Measurements from ENCODE around the gene CELA1. TPM values are rescaled to one million over a fixed set of nuclear protein-coding genes. Genes with fewer than 3 reads are reported as not detected.

CELA1 gene
- polyA plus RNA-seq, 1 donor from 2014 or later: not detected

GRCh38 chr12:51323317-51323960 lies 23.0 kb downstream of the CELA1 start:
- H3K9me3 ChIP-seq (ENCODE audit: low read length): no peaks in the 10 kb centered on the region
- H3K9ac ChIP-seq (ENCODE audit: low read length): no peak overlapping the region
- H3K9me2 ChIP-seq (ENCODE audit: insufficient read depth, low read length): no peaks in the 10 kb centered on the region
- H3K27me3 ChIP-seq (ENCODE audit: insufficient read depth, low read depth, low read length): no peaks in the 10 kb centered on the region
- H2AFZ ChIP-seq (ENCODE audit: low read depth, low read length): no peak overlapping the region
- H3K4me3 ChIP-seq (ENCODE audit: low read length): no peak overlapping the region
- TF ChIP-seq RAD21 (conservative IDR thresholded peaks at IDR 0.05) (no peak), EP300 (conservative IDR thresholded peaks at IDR 0.05; ENCODE audit: poor library complexity, severe bottlenecking) (no peak), POLR2AphosphoS5 (IDR thresholded peaks at IDR 0.05) (no peak), EZH2 (IDR thresholded peaks at IDR 0.05; ENCODE audit: borderline replicate concordance, insufficient read depth, low read length, poor library complexity, severe bottlenecking) (no peak), MXI1 (conservative IDR thresholded peaks at IDR 0.05; ENCODE audit: poor library complexity, severe bottlenecking) (no peak), REST (IDR thresholded peaks at IDR 0.05; ENCODE audit: borderline replicate concordance) (no peak), CTCF (IDR thresholded peaks at IDR 0.05; ENCODE audit: poor library complexity, severe bottlenecking) (no peak), TAF1 (IDR thresholded peaks at IDR 0.05; ENCODE audit: low read depth) (no peak), SMC3 (conservative IDR thresholded peaks at IDR 0.05; ENCODE audit: poor library complexity) (no peak)
- H3K27ac ChIP-seq (ENCODE audit: low read length): no peak overlapping the region
- H3F3A ChIP-seq (ENCODE audit: insufficient read depth, low read length, poor library complexity, severe bottlenecking): no peaks in the 10 kb centered on the region
- H4K20me1 ChIP-seq (ENCODE audit: insufficient read depth): no peaks in the 10 kb centered on the region
- no peaks in the 10 kb centered on the region for H3K36me3 ChIP-seq (ENCODE audit: insufficient read depth, low read length)
- H3K79me2 ChIP-seq (replicated peaks; ENCODE audit: insufficient read depth, low read length): no peaks in the 10 kb centered on the region
- H3K4me2 ChIP-seq (ENCODE audit: low read length): no peak overlapping the region

DNA sequence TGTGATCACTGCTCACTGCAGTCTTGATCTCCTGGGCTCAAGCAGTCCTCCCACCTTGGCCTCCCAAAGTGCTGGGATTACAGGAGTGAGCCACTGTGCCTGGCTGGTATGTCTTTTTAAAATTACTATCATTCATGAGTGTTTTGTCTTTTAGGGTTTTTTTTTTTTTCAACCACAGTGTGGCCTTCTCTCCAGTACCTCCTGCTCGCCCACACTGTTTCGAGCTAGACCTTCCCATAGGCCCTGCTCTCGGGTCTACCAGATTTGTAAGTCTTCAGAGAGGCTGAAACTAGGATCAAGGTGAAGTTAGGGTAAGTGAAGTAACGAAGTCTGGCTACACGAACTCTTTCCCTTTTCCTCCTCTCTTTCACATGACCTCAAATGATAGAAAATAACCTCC lies 24.0 kb downstream of the CELA1 start:
- H3K27ac ChIP-seq (ENCODE audit: low read length): no peak overlapping the region
- TF ChIP-seq MXI1 (conservative IDR thresholded peaks at IDR 0.05; ENCODE audit: poor library complexity, severe bottlenecking) (no peak), EP300 (conservative IDR thresholded peaks at IDR 0.05; ENCODE audit: poor library complexity, severe bottlenecking) (no peak), CTCF (IDR thresholded peaks at IDR 0.05; ENCODE audit: poor library complexity, severe bottlenecking) (no peak), SMC3 (conservative IDR thresholded peaks at IDR 0.05; ENCODE audit: poor library complexity) (no peak), TAF1 (IDR thresholded peaks at IDR 0.05; ENCODE audit: low read depth) (no peak), REST (IDR thresholded peaks at IDR 0.05; ENCODE audit: borderline replicate concordance) (no peak), POLR2AphosphoS5 (IDR thresholded peaks at IDR 0.05) (no peak), RAD21 (conservative IDR thresholded peaks at IDR 0.05) (no peak), EZH2 (IDR thresholded peaks at IDR 0.05; ENCODE audit: borderline replicate concordance, insufficient read depth, low read length, poor library complexity, severe bottlenecking) (no peak)
- H3K9ac ChIP-seq (ENCODE audit: low read length): no peak overlapping the region
- H4K20me1 ChIP-seq (ENCODE audit: insufficient read depth): no peaks in the 10 kb centered on the region
- H2AFZ ChIP-seq (ENCODE audit: low read depth, low read length): no peak overlapping the region
- no peaks in the 10 kb centered on the region for H3K9me2 ChIP-seq (ENCODE audit: insufficient read depth, low read length)
- no peaks in the 10 kb centered on the region for H3K36me3 ChIP-seq (ENCODE audit: insufficient read depth, low read length)
- no peak overlapping the region for H3K4me3 ChIP-seq (ENCODE audit: low read length)
- H3K27me3 ChIP-seq (ENCODE audit: insufficient read depth, low read depth, low read length): no peaks in the 10 kb centered on the region
- no peak overlapping the region for H3K4me2 ChIP-seq (ENCODE audit: low read length)
- H3K9me3 ChIP-seq (ENCODE audit: low read length): no peaks in the 10 kb centered on the region
- H3K79me2 ChIP-seq (replicated peaks; ENCODE audit: insufficient read depth, low read length): no peaks in the 10 kb centered on the region
- no peaks in the 10 kb centered on the region for H3F3A ChIP-seq (ENCODE audit: insufficient read depth, low read length, poor library complexity, severe bottlenecking)
